Testis (tissue), 2 donors: ENCODE results near the gene PLCD1.

ENCODE experiments used
- POLR2A ChIP-seq: fragments of 450-650 bp; IDR thresholded peaks from one replicate; pipeline ENCODE4 v1.6.1; 2017; ENCODE audit warnings: antibody characterized with exemption, mild to moderate bottlenecking, moderate library complexity
- TF ChIP-seq, protein P1 (sequence below), 3 experiments: fragments of 450-650 bp in 2 of 3; fragments of 200-600 bp in 1 of 3; sonication (generic) in 1 of 3; IDR thresholded peaks; one replicate each; pipeline ENCODE4 v1.5.1; 2016 to 2019; ENCODE audit warnings: antibody characterized with exemption in 3 of 3, mild to moderate bottlenecking in 2 of 3, moderate library complexity in 1 of 3

GRCh38 chr3:38001456-38002081, 27.9 kb downstream of the PLCD1 start:
- TF ChIP-seq, protein P1, sequence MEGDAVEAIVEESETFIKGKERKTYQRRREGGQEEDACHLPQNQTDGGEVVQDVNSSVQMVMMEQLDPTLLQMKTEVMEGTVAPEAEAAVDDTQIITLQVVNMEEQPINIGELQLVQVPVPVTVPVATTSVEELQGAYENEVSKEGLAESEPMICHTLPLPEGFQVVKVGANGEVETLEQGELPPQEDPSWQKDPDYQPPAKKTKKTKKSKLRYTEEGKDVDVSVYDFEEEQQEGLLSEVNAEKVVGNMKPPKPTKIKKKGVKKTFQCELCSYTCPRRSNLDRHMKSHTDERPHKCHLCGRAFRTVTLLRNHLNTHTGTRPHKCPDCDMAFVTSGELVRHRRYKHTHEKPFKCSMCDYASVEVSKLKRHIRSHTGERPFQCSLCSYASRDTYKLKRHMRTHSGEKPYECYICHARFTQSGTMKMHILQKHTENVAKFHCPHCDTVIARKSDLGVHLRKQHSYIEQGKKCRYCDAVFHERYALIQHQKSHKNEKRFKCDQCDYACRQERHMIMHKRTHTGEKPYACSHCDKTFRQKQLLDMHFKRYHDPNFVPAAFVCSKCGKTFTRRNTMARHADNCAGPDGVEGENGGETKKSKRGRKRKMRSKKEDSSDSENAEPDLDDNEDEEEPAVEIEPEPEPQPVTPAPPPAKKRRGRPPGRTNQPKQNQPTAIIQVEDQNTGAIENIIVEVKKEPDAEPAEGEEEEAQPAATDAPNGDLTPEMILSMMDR (IDR thresholded peaks at IDR 0.05): no peak
- TF ChIP-seq POLR2A: no peak
